Hepatocyte (in vitro differentiated cells): ENCODE measurements around the gene ITSN1. TPM values are rescaled to one million over a fixed set of nuclear protein-coding genes. Genes with fewer than 3 reads are reported as not detected.
"Not testable (repeated sequence)": the region's sequence is repeated elsewhere in the genome, so short reads cannot be mapped to it uniquely, and the experiment has no call there.

Experiments
- DNase-seq: peaks from one replicate; pipeline ENCODE4 v3.0.0-alpha.2; 2016; ENCODE audit warnings: low spot score
- H2AFZ ChIP-seq: fragments of 200-600 bp; sonication (generic); 2 replicates; pipeline ENCODE4 v1.6.0; 2016; ENCODE audit warnings: antibody characterized with exemption, mild to moderate bottlenecking
- H3K27ac ChIP-seq: fragments of 200-600 bp; sonication (generic); 2 replicates; pipeline ENCODE4 v1.5.1; 2016; ENCODE audit warnings: mild to moderate bottlenecking
- H3K27me3 ChIP-seq: fragments of 200-600 bp; sonication (generic); 2 replicates; pipeline ENCODE4 v1.6.1; 2016
- H3K36me3 ChIP-seq: fragments of 200-600 bp; sonication (generic); replicated peaks from 2 replicates; pipeline ENCODE4 v1.5.1; 2016; ENCODE audit warnings: low read depth; ENCODE audit not compliant: insufficient read depth
- H3K4me1 ChIP-seq: fragments of 200-600 bp; sonication (generic); 2 replicates; pipeline ENCODE4 v1.5.1; 2016; ENCODE audit warnings: mild to moderate bottlenecking, moderate library complexity; ENCODE audit not compliant: insufficient read depth
- H3K4me2 ChIP-seq: fragments of 200-600 bp; sonication (generic); 2 replicates; pipeline ENCODE4 v1.6.0; 2016
- H3K4me3 ChIP-seq: fragments of 200-600 bp; sonication (generic); 2 replicates; pipeline ENCODE4 v1.5.1; 2016; ENCODE audit warnings: mild to moderate bottlenecking
- H3K79me2 ChIP-seq: fragments of 200-600 bp; sonication (generic); 2 replicates; pipeline ENCODE4 v1.6.0; 2017; ENCODE audit warnings: mild to moderate bottlenecking
- H3K9me2 ChIP-seq: fragments of 200-600 bp; sonication (generic); replicated peaks from 2 replicates; pipeline ENCODE4 v1.6.0; 2017; ENCODE audit warnings: mild to moderate bottlenecking; ENCODE audit not compliant: insufficient read depth
- H3K9me3 ChIP-seq: fragments of 200-600 bp; sonication (generic); 2 replicates; pipeline ENCODE4 v1.5.1; 2016; ENCODE audit warnings: low read depth, mild to moderate bottlenecking
- H4K20me1 ChIP-seq: fragments of 200-600 bp; sonication (generic); 2 replicates; pipeline ENCODE4 v1.6.0; 2016; ENCODE audit warnings: mild to moderate bottlenecking; ENCODE audit not compliant: insufficient read depth, poor library complexity, severe bottlenecking
- CTCF ChIP-seq: fragments of 200-600 bp; sonication (generic); IDR thresholded peaks from 2 replicates; pipeline ENCODE4 v1.5.1; 2016; ENCODE audit warnings: antibody characterized with exemption, mild to moderate bottlenecking; ENCODE audit not compliant: poor library complexity
- EZH2 ChIP-seq: fragments of 200-600 bp; sonication (generic); IDR thresholded peaks from 2 replicates; pipeline ENCODE4 v1.6.1; 2016; ENCODE audit warnings: antibody characterized with exemption, mild to moderate bottlenecking, borderline replicate concordance
- EZH2phosphoT487 ChIP-seq: fragments of 200-600 bp; sonication (generic); IDR thresholded peaks from one replicate; pipeline ENCODE4 v1.6.1; 2018; ENCODE audit warnings: antibody characterized with exemption, mild to moderate bottlenecking, low read depth, moderate library complexity; ENCODE audit not compliant: unreplicated experiment, severe bottlenecking
- WGBS: methylation state at CpG from one replicate; pipeline ENCODE4 v1.1.6; 2016; ENCODE audit warnings: low lambda C conversion rate; ENCODE audit errors: missing lambda C conversion rate; 5-methylcytosine and 5-hydroxymethylcytosine counted together
- polyA plus RNA-seq: library from polyadenylated mRNA; unstranded; fragments of >200 nt; fragmentation: Nextera tagmentation; extraction: Ambion mirVana; gene quantifications from 2 replicates; pipeline ENCODE4 v1.2.1, GENCODE V29; 2016
- total RNA-seq: library from RNA; depleted of rRNA; stranded (reverse); fragments of >200 nt; gene quantifications from 2 replicates; pipeline ENCODE4 v1.2.3, GENCODE V29; 2014

ITSN1 gene
- total and polyA plus RNA-seq, 2 experiments from 2014 or later: 43.6 to 46.0 TPM

GRCh38 chr21:33864150-33864549, 221.8 kb downstream of the ITSN1 start:
- no peak overlapping the region for H2AFZ ChIP-seq
- H3K27me3 ChIP-seq: no peaks in the 10 kb centered on the region
- H3K9me3 ChIP-seq: no peaks in the 10 kb centered on the region
- H3K27ac ChIP-seq: no peak overlapping the region
- no peaks in the 10 kb centered on the region for H4K20me1 ChIP-seq
- H3K4me3 ChIP-seq: no peak overlapping the region
- H3K79me2 ChIP-seq: no peaks in the 10 kb centered on the region
- no peak for DNase-seq
- WGBS: 90% methylated on average over 1 of the region's 1 CpG
- no peaks in the 10 kb centered on the region for H3K36me3 ChIP-seq
- no peaks in the 10 kb centered on the region for H3K4me1 ChIP-seq
- TF ChIP-seq CTCF: no peak
- TF ChIP-seq EZH2phosphoT487: no peak
- H3K4me2 ChIP-seq: no peak overlapping the region
- no peaks in the 10 kb centered on the region for H3K9me2 ChIP-seq

GRCh38 chr21:33865176-33865575, 222.9 kb downstream of the ITSN1 start:
- H3K4me1 ChIP-seq: no peaks in the 10 kb centered on the region
- no peaks in the 10 kb centered on the region for H3K9me2 ChIP-seq
- TF ChIP-seq EZH2 (no peak), EZH2phosphoT487 (no peak), CTCF (no peak)
- no peaks in the 10 kb centered on the region for H3K9me3 ChIP-seq
- no peaks in the 10 kb centered on the region for H4K20me1 ChIP-seq
- no peaks in the 10 kb centered on the region for H3K36me3 ChIP-seq
- H3K4me2 ChIP-seq: no peak overlapping the region
- H2AFZ ChIP-seq: no peak overlapping the region
- 89% methylated on average over 9 of the region's 9 CpGs for WGBS
- H3K79me2 ChIP-seq: no peaks in the 10 kb centered on the region
- no peak for DNase-seq
- no peak overlapping the region for H3K27ac ChIP-seq
- H3K4me3 ChIP-seq: no peak overlapping the region
- H3K27me3 ChIP-seq: no peaks in the 10 kb centered on the region

GRCh38 chr21:33865996-33866575, 223.8 kb downstream of the ITSN1 start:
- TF ChIP-seq EZH2phosphoT487 (no peak), EZH2 (no peak), CTCF (no peak)
- WGBS: 82% methylated on average over 8 of the region's 8 CpGs
- Histone ChIP-seq H3K4me3 (no peak overlapping the region), H3K4me2 (no peak overlapping the region), H3K36me3 (no peaks in the 10 kb centered on the region), H3K27me3 (no peaks in the 10 kb centered on the region), H3K9me2 (no peaks in the 10 kb centered on the region), H3K27ac (no peak overlapping the region), H4K20me1 (no peaks in the 10 kb centered on the region), H2AFZ (no peak overlapping the region), H3K9me3 (no peaks in the 10 kb centered on the region), H3K4me1 (no peaks in the 10 kb centered on the region), H3K79me2 (no peaks in the 10 kb centered on the region)
- DNase-seq: no peak

- no peaks in the 10 kb centered on the region for H3K9me2 ChIP-seq
- H3K4me1 ChIP-seq: no peaks in the 10 kb centered on the region
- H3K4me3 ChIP-seq: no peak overlapping the region
- H4K20me1 ChIP-seq: no peaks in the 10 kb centered on the region
- H3K79me2 ChIP-seq: no peaks in the 10 kb centered on the region
- no peak overlapping the region for H2AFZ ChIP-seq
- 82% methylated on average over 2 of the region's 2 CpGs for WGBS
- H3K27ac ChIP-seq: no peak overlapping the region
- no peak overlapping the region for H3K4me2 ChIP-seq
- H3K27me3 ChIP-seq: no peaks in the 10 kb centered on the region
- no peaks in the 10 kb centered on the region for H3K9me3 ChIP-seq
- H3K36me3 ChIP-seq: no peaks in the 10 kb centered on the region
- no peak for TF ChIP-seq EZH2
- TF ChIP-seq EZH2phosphoT487: no peak
- TF ChIP-seq CTCF: no peak
- DNase-seq: no peak
Measured at GRCh38 chr21:33866826-33867225, 224.5 kb downstream of the ITSN1 start.

GRCh38 chr21:33867868-33868267, 225.6 kb downstream of the ITSN1 start:
- not testable (repeated sequence) for H3K27ac ChIP-seq, DNase-seq, H3K4me1 ChIP-seq, H3K36me3 ChIP-seq, H3K9me3 ChIP-seq, H3K27me3 ChIP-seq, H3K9me2 ChIP-seq, H3K4me3 ChIP-seq, H3K4me2 ChIP-seq, H4K20me1 ChIP-seq, H2AFZ ChIP-seq, H3K79me2 ChIP-seq
- 82% methylated on average over 13 of the region's 13 CpGs for WGBS
